Stimulated activated naive CD8-positive, alpha-beta T cell treated with anti-CD3 and anti-CD28 coated beads, Interleukin-15, amount 100 ng/mL, for 72 hours (primary cell): ENCODE results near the gene SHLD1.

Source experiments
- ATAC-seq: fragments of 150-1000 bp; cut with Tn5 transposase; 2 replicates; pipeline ENCODE4 v1.10.0; 2021; ENCODE audit warnings: mild to moderate bottlenecking, moderate library complexity
- DNase-seq, 2 donors: peaks; one replicate each; pipeline ENCODE4 v3.0.0; 2021 to 2022
- H3K27ac Mint-ChIP-seq, 2 donors: one replicate each; pipeline ENCODE4 v1.8.0; 2022; ENCODE audit warnings: mild to moderate bottlenecking in 2 of 2, mixed read lengths in 2 of 2, moderate library complexity in 2 of 2
- H3K27me3 Mint-ChIP-seq: one replicate; pipeline ENCODE4 v1.8.0; 2022; ENCODE audit warnings: mixed read lengths
- H3K4me1 Mint-ChIP-seq: one replicate; pipeline ENCODE4 v1.8.0; 2022; ENCODE audit warnings: mild to moderate bottlenecking, mixed read lengths
- H3K4me3 Mint-ChIP-seq, 2 donors: one replicate each; pipeline ENCODE4 v1.8.0; 2022; ENCODE audit warnings: mild to moderate bottlenecking in 2 of 2, mixed read lengths in 2 of 2, moderate library complexity in 1 of 2
- H3K9me3 Mint-ChIP-seq, 2 donors: one replicate each; pipeline ENCODE4 v1.8.0; 2022; ENCODE audit warnings: mixed read lengths in 2 of 2

The SHLD1 gene

GRCh38 chr20:5818346-5818681, 68.1 kb downstream of the SHLD1 start:
- Mint-ChIP-seq H3K27ac (no peak overlapping the region), H3K9me3 (no peaks in the 10 kb centered on the region), H3K27me3 (no peaks in the 10 kb centered on the region), H3K4me3 (no peak overlapping the region), H3K4me1 (peaks cover 10% of the 10 kb centered on the region)
- ATAC-seq (no peak), DNase-seq (no peak)

GRCh38 chr20:5820738-5821137, 70.5 kb downstream of the SHLD1 start:
- ATAC-seq (no peak), DNase-seq (no peak)
- Mint-ChIP-seq H3K27ac (no peak overlapping the region), H3K27me3 (no peaks in the 10 kb centered on the region), H3K4me3 (no peak overlapping the region), H3K9me3 (no peaks in the 10 kb centered on the region), H3K4me1 (peaks cover 26% of the 10 kb centered on the region)

GRCh38 chr20:5821627-5822215, 71.5 kb downstream of the SHLD1 start:
- Mint-ChIP-seq H3K9me3 (no peaks in the 10 kb centered on the region), H3K27ac (peak overlapping the region in 1 of 2 donors; percentile 12), H3K4me1 (peaks cover 36% of the 10 kb centered on the region), H3K27me3 (no peaks in the 10 kb centered on the region), H3K4me3 (no peak overlapping the region)
- ATAC-seq (no peak), DNase-seq (no peak)

- Mint-ChIP-seq H3K4me3 (no peak overlapping the region), H3K9me3 (no peaks in the 10 kb centered on the region), H3K4me1 (peaks cover 44% of the 10 kb centered on the region), H3K27ac (peak overlapping the region in 1 of 2 donors; percentile 59), H3K27me3 (no peaks in the 10 kb centered on the region)
- ATAC-seq (no peak), DNase-seq (no peak)
Observed at GRCh38 chr20:5822569-5822968, 72.4 kb downstream of the SHLD1 start.

GRCh38 chr20:5825130-5825719, 75.0 kb downstream of the SHLD1 start:
- Mint-ChIP-seq H3K4me3 (no peak overlapping the region), H3K27ac (no peak overlapping the region), H3K4me1 (peaks cover 50% of the 10 kb centered on the region), H3K27me3 (no peaks in the 10 kb centered on the region), H3K9me3 (no peaks in the 10 kb centered on the region)
- ATAC-seq, result no peak
- no peak for DNase-seq

GRCh38 chr20:5827098-5827853, 77.1 kb downstream of the SHLD1 start:
- peak overlapping the region in 1 of 2 donors; percentile 60 for H3K4me3 Mint-ChIP-seq
- peak in 1 of 2 donors; percentile 18 for DNase-seq
- no peaks in the 10 kb centered on the region for H3K27me3 Mint-ChIP-seq
- peak; percentile 76 for ATAC-seq
- H3K27ac Mint-ChIP-seq, result peak overlapping the region in 1 of 2 donors; percentile 16
- H3K4me1 Mint-ChIP-seq, result peaks cover 50% of the 10 kb centered on the region
- H3K9me3 Mint-ChIP-seq, result no peaks in the 10 kb centered on the region

- Mint-ChIP-seq H3K4me3 (no peak overlapping the region), H3K4me1 (peaks cover 44% of the 10 kb centered on the region), H3K27ac (no peak overlapping the region), H3K27me3 (no peaks in the 10 kb centered on the region), H3K9me3 (no peaks in the 10 kb centered on the region)
- DNase-seq, result no peak
- ATAC-seq, result no peak
Observed at GRCh38 chr20:5827861-5828260, 77.7 kb downstream of the SHLD1 start.

GRCh38 chr20:5829241-5829809, 79.1 kb downstream of the SHLD1 start:
- Mint-ChIP-seq H3K9me3 (peaks cover 8 to 11% of the 10 kb centered on the region in 2 donors), H3K27ac (no peak overlapping the region), H3K27me3 (no peaks in the 10 kb centered on the region), H3K4me3 (no peak overlapping the region), H3K4me1 (peaks cover 41% of the 10 kb centered on the region)
- DNase-seq (no peak), ATAC-seq (no peak)

GRCh38 chr20:5831539-5832237, 81.5 kb downstream of the SHLD1 start:
- peak overlapping the region in 1 of 2 donors; percentile 77 for H3K27ac Mint-ChIP-seq
- H3K4me1 Mint-ChIP-seq, result peaks cover 46% of the 10 kb centered on the region
- no peak for DNase-seq
- H3K9me3 Mint-ChIP-seq, result peaks cover 8 to 17% of the 10 kb centered on the region in 2 donors
- no peaks in the 10 kb centered on the region for H3K27me3 Mint-ChIP-seq
- ATAC-seq, result no peak
- no peak overlapping the region for H3K4me3 Mint-ChIP-seq

- H3K4me3 Mint-ChIP-seq, result no peak overlapping the region
- no peak overlapping the region for H3K27ac Mint-ChIP-seq
Observed at GRCh38 chr20:5833309-5833941, 83.2 kb downstream of the SHLD1 start.

GRCh38 chr20:5834436-5835005, 84.3 kb downstream of the SHLD1 start:
- no peak for ATAC-seq
- Mint-ChIP-seq H3K27me3 (no peaks in the 10 kb centered on the region), H3K4me3 (no peak overlapping the region), H3K27ac (no peak overlapping the region), H3K9me3 (peaks cover 8 to 17% of the 10 kb centered on the region in 2 donors), H3K4me1 (peaks cover 43% of the 10 kb centered on the region)
- DNase-seq, result no peak

More at GRCh38 chr20:5833309-5833941, 83.2 kb downstream of the SHLD1 start:
- Mint-ChIP-seq H3K4me1 (peaks cover 43% of the 10 kb centered on the region), H3K27me3 (no peaks in the 10 kb centered on the region), H3K9me3 (peaks cover 8 to 17% of the 10 kb centered on the region in 2 donors)
- DNase-seq (no peak), ATAC-seq (no peak)

- DNase-seq (peak in 1 of 2 donors; percentile 9), ATAC-seq (peak; percentile 81)
- peaks cover 8 to 17% of the 10 kb centered on the region in 2 donors for H3K9me3 Mint-ChIP-seq
- H3K27me3 Mint-ChIP-seq, result no peaks in the 10 kb centered on the region
- peaks cover 43% of the 10 kb centered on the region for H3K4me1 Mint-ChIP-seq
- peak overlapping the region; percentile 72 to 83 for H3K27ac Mint-ChIP-seq
- peak overlapping the region; percentile 34 to 74 for H3K4me3 Mint-ChIP-seq
Observed at GRCh38 chr20:5835321-5835821, 85.2 kb downstream of the SHLD1 start.

- no peak for DNase-seq
- ATAC-seq, result peak; percentile 56
- no peaks in the 10 kb centered on the region for H3K27me3 Mint-ChIP-seq
- H3K9me3 Mint-ChIP-seq, result peaks cover 8 to 17% of the 10 kb centered on the region in 2 donors
- H3K4me3 Mint-ChIP-seq, result peak overlapping the region; percentile 34 to 74
- peaks cover 43% of the 10 kb centered on the region for H3K4me1 Mint-ChIP-seq
- H3K27ac Mint-ChIP-seq, result peak overlapping the region; percentile 72 to 83
Observed at GRCh38 chr20:5835871-5836270, 85.7 kb downstream of the SHLD1 start.

- peak overlapping the region; percentile 27 to 34 for H3K4me3 Mint-ChIP-seq
- H3K4me1 Mint-ChIP-seq, result peaks cover 43% of the 10 kb centered on the region
- H3K27ac Mint-ChIP-seq, result peak overlapping the region; percentile 31 to 72
- peaks cover 8 to 17% of the 10 kb centered on the region in 2 donors for H3K9me3 Mint-ChIP-seq
- DNase-seq (no peak), ATAC-seq (no peak)
- H3K27me3 Mint-ChIP-seq, result no peaks in the 10 kb centered on the region
Observed at GRCh38 chr20:5836569-5836968, 86.4 kb downstream of the SHLD1 start.
